PC-9 (cell line): ENCODE data around the gene LAMC3.

ENCODE experiments used
- EZH2 ChIP-seq: fragments of 200-600 bp; sonication (generic); IDR thresholded peaks from 2 replicates; pipeline ENCODE4 v1.8.0; 2017; ENCODE audit warnings: antibody characterized with exemption, low read depth
- TF ChIP-seq, protein P1 (sequence below): fragments of 200-600 bp; sonication (generic); conservative IDR thresholded peaks from 2 replicates; pipeline ENCODE4 v1.6.1; 2017; ENCODE audit warnings: mixed run types, antibody characterized with exemption, mild to moderate bottlenecking, moderate library complexity

DNA sequence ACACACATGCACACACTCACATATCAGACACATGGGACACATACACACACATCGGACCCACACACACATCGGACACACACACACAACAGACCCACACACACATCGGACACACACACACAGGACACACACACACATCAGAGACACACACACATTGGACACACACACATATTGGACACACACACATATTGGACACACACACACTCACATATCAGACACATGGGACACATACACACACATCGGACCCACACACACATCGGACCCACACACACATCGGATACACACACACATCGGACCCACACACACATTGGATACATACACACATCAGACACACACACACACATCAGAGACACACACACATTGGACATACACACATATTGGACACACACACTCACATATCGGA is 12.8 kb upstream of the LAMC3 start:
- TF ChIP-seq, protein P1, sequence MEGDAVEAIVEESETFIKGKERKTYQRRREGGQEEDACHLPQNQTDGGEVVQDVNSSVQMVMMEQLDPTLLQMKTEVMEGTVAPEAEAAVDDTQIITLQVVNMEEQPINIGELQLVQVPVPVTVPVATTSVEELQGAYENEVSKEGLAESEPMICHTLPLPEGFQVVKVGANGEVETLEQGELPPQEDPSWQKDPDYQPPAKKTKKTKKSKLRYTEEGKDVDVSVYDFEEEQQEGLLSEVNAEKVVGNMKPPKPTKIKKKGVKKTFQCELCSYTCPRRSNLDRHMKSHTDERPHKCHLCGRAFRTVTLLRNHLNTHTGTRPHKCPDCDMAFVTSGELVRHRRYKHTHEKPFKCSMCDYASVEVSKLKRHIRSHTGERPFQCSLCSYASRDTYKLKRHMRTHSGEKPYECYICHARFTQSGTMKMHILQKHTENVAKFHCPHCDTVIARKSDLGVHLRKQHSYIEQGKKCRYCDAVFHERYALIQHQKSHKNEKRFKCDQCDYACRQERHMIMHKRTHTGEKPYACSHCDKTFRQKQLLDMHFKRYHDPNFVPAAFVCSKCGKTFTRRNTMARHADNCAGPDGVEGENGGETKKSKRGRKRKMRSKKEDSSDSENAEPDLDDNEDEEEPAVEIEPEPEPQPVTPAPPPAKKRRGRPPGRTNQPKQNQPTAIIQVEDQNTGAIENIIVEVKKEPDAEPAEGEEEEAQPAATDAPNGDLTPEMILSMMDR: no peak
- TF ChIP-seq EZH2: no peak
